Fibroblast of skin of scalp (primary cell): ENCODE measurements around the gene PDE9A.

Source experiments
- DNase-seq: peaks from one replicate; pipeline ENCODE4 v3.0.0-alpha.2; 2013

Gene PDE9A

DNA sequence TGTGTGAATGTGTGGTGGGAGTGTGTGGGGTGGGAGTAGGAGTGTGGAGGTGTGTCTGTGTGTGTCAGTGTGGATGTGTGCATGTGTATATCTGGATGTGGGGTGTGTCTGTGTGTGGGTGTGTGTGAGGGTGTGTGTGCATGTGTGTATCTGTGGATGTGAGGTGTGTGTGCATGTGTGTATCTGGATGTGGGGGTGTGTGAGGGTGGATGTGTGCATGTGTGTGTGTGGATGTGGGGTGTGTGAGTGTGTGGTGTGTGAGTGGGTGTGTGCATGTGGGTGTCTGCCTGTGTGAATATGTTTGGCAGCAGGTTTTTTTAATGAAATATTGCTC lies 106.1 kb downstream of the PDE9A start:
- no peak for DNase-seq

GRCh38 chr21:42760361-42760950 lies 107.0 kb downstream of the PDE9A start:
- DNase-seq: no peak

DNA sequence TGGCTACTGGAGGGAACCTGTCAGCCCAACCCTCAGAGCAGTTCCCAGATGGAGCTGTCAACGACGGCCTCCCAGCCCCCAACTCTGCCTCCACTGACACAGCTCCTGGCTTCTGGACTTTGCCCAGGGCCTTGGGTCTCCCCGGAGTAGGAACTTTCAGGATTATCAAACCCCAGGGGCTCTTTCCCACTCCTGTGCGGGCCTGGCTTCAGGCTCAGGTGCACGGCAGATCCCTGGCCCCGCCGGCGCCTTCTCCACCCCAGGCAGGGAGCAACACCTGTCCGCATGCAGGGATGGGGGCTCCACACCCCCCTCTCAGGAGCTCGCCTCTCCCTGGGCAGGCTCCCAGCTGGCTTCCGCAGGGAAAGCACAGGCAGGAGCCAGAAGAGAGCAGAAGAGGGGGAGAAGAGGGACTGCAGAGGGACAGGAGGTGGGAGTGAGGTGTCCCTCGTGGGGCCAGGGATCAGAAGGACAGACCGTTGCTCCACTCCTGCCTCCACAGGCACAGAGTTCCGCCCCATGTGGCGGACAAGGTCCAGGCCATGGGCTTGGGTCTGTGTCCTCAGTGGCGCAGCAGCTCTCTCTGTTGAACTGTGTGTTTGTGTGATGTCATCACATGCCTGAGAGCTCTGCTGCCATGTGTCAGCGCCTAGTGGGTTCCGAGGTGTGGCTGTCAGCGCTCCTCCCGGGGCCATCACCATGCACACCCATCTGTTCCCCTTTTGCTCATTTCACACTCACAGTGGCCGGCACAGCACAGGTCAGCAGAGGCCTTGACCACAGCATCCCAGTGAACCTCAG lies 107.7 kb downstream of the PDE9A start:
- DNase-seq: no peak

GRCh38 chr21:42761776-42762335 lies 108.4 kb downstream of the PDE9A start:
- DNase-seq: no peak

DNA sequence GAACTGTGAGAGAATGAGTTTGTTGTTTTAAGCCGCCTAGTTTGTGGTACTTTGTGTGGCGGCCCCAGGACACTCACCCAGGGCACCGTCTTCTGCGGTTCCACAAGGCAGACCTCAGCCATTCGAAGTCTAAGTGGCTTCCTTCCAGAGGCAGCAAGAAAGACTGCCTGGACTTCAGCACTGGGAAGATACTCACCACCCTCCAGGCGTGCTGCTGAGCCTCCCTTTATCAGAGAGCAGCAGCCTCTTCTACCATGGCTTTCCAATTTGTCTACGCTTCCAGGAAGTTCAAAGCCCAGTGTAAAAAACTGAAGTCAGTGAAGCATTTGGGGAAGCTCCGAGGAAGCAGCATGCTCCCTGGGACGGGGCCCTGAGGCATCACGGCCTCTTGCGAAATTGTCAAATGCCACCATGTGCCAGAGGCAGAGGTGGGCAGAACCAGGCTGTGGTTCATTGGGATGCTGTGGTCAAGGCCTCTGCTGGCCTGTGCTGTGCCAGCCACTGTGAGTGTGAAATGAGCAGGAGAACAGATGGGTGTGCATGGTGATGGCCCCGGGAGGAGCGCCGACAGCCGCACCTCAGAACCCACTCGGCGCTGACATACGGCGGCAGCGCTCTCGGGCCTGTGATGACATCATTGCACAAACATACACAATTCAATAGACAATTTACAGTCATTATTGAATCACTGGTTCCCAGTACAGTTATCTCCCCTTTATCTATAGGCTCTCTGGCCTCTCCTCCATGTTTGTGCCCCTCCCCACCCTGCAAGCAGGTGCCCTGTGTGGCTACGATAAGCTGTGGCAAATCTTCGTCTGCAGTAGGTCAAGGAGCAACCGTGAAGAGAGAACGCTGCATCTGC lies 110.4 kb downstream of the PDE9A start:
- no peak for DNase-seq

- DNase-seq: no peak
Measured at GRCh38 chr21:42764443-42764760, 111.0 kb downstream of the PDE9A start.

GRCh38 chr21:42764883-42765282 lies 111.5 kb downstream of the PDE9A start:
- no peak for DNase-seq

GRCh38 chr21:42765656-42766055 lies 112.2 kb downstream of the PDE9A start:
- DNase-seq: no peak

GRCh38 chr21:42766739-42767560 lies 113.5 kb downstream of the PDE9A start:
- no peak for DNase-seq

GRCh38 chr21:42767561-42767835 lies 114.1 kb downstream of the PDE9A start:
- DNase-seq: no peak

GRCh38 chr21:42768324-42769121 lies 115.1 kb downstream of the PDE9A start:
- DNase-seq: no peak

GRCh38 chr21:42769183-42769819 lies 115.9 kb downstream of the PDE9A start:
- DNase-seq: no peak

DNA sequence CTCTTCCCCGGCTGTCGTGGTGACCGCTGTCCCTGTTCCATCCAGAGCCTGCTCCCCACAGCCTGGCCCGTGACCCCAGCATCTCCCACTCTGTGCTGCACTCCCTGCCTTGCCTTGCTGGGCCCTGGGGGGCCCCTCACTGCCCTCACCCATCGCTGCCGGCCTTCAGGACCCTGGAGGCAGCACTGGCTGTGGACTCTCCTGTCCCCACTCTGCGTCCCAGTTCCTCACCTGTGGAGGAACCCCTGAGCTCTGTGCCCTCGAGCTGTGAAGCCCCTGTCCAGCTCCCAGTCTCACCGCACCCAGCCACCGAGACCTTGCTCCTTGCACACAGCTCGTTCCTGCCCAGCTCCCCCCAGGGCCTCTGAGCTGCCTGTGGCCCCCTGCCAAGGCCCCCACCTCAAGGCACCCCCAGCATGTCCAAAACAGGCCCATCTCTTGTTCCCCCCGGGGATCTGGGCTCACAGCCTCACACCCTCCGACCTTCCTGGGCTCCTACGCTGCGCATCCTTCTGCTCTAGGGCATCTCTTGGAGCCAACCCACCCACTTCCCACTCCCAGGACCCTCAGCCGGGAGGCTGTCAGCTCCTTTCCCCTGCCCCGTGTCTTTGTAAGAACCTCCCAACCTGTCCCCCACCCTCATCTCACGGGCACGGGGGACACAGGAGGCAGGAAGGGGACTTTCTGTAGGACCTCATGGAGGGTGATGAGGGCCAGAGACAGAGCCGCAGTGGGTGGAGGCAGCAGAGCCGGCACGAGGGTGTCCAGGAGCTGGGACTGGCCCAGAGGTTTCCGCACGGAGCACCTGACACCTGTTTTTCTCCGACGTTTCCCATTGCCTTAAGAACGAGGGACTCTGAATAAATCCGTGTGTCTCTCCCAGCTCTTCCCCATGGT lies 116.6 kb downstream of the PDE9A start:
- no peak for DNase-seq

- no peak for DNase-seq
Measured at GRCh38 chr21:42770717-42771502, 117.5 kb downstream of the PDE9A start.

DNA sequence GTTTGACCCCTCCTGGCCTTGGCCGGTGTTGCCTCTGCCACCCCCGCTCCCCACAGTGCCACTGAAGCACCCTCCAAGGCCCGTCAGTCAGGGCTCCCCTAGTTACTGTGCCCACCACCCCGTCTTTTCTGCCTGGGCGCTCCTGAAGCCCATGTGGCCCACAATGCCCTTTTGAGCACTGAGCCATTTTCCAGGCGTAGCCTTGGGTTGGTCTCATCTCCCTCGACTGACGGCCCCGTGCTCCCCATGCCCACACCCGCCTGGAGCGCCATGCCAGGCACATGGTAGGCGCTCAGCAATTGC lies 118.0 kb downstream of the PDE9A start:
- no peak for DNase-seq

GRCh38 chr21:42775123-42775522 lies 121.7 kb downstream of the PDE9A start:
- no peak for DNase-seq

- no peak for DNase-seq
Measured at GRCh38 chr21:42775891-42776290, 122.5 kb downstream of the PDE9A start.

- DNase-seq: no peak
Measured at GRCh38 chr21:42777064-42777756, 123.8 kb downstream of the PDE9A start.

DNA sequence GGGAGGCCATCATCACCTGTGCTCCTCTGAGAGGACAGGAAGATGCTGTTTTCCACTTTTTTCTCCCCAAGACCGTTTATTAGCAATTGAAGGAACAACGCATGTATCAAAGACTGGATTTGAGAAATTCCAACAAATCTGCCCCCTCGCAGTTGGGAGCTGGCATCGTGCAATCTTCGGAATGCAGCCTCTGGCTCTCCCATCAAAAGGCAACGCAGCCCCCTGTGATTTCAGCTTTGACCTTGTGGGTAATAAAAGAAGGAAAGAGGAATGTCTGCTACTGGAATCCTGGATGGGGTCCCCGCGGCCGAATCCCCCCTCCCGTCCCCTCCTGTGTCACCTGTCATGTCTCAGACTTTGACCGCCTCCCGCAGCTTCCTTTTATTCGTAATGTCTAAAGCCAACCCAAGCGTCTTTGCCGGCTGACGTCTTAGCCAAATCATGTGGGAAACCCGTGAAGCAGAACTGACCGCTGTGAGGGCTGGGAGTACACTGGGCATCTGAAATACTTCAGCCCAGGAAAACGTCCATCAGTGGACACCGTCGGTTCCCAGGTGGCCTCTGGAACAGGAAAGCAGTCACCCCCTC lies 124.4 kb downstream of the PDE9A start:
- DNase-seq: no peak
